K562 (cell line): ENCODE results near the gene POLR1A. TPM values are rescaled to one million over a fixed set of nuclear protein-coding genes. Genes with fewer than 3 reads are reported as not detected.

Experiments used
- ATAC-seq: fragments of 200-7000 bp; cut with Tn5 transposase; 3 replicates; pipeline ENCODE4 v1.9.1; 2020; ENCODE audit warnings: moderate library complexity
- BruUV-seq: library from RNA; stranded (reverse); fragments of 400-500 nt; replicated peaks from 2 replicates; lab custom pipeline; 2021; lab: Mats Ljungman, UMichigan
- CTCF ChIA-PET: fragments of 300-600 bp; formaldehyde crosslinking; extraction: SDS; loops from one replicate; lab custom pipeline; 2021; ENCODE audit warnings: low intra/inter-chr PET ratio; lab: Yijun Ruan, JAX
- POLR2A ChIA-PET: fragments of 300-600, 350-650 bp; sonication (Branson Sonifier 250); formaldehyde crosslinking; extraction: SDS; loops from one replicate; lab custom pipeline; 2021; ENCODE audit warnings: antibody characterized with exemption, inconsistent platforms; lab: Yijun Ruan, JAX
- DNase-seq, 4 experiments: peaks; one replicate each; pipeline versions ENCODE4 v3.0.0 to v3.0.0-alpha.2; 2011 to 2018; ENCODE audit warnings: low spot score in 3 of 4, mixed read lengths in 3 of 4; ENCODE audit errors: extremely low read depth in 1 of 4
- FAIRE-seq: peaks from 2 replicates; lab custom pipeline; 2011; peaks lifted over from hg19 to GRCh38; lab: Jason Lieb, UNC
- H2AFZ ChIP-seq: 2 replicates; pipeline ENCODE4 v1.6.0; 2011; ENCODE audit warnings: low read depth, low read length, control low read depth, inconsistent platforms
- H3K27ac ChIP-seq: fragments of 200-600 bp; 3 replicates; pipeline ENCODE4 v1.8.0; 2011; ENCODE audit warnings: low read depth, mild to moderate bottlenecking, control low read depth, inconsistent platforms, low read length, moderate library complexity, mixed read lengths; ENCODE audit errors: extremely low read depth
- H3K27me3 ChIP-seq, 2 experiments: fragments of 300-600 bp in 1 of 2; 2 replicates in 1 of 2; 3 replicates in 1 of 2; pipeline versions ENCODE4 v1.6.0 to v1.8.0; 2011; ENCODE audit warnings: inconsistent platforms in 2 of 2, low read length in 2 of 2, mild to moderate bottlenecking in 1 of 2, mixed read lengths in 1 of 2, moderate library complexity in 1 of 2; ENCODE audit not compliant: control insufficient read depth in 2 of 2, insufficient read depth in 2 of 2
- H3K36me3 ChIP-seq: fragments of 300-600 bp; 3 replicates; pipeline ENCODE4 v1.8.0; 2011; ENCODE audit warnings: mild to moderate bottlenecking, low read length, inconsistent platforms; ENCODE audit not compliant: control insufficient read depth, insufficient read depth
- H3K4me1 ChIP-seq, 2 experiments: fragments of 200-600 bp in 1 of 2; replicated peaks in 1 of 2; 2 replicates in 1 of 2; 3 replicates in 1 of 2; pipeline versions ENCODE4 v1.5.1 to v1.8.0; 2011; ENCODE audit warnings: inconsistent platforms in 2 of 2, low read length in 2 of 2, mild to moderate bottlenecking in 1 of 2, mixed read lengths in 1 of 2, moderate library complexity in 1 of 2; ENCODE audit not compliant: control insufficient read depth in 2 of 2, insufficient read depth in 2 of 2
- H3K4me2 ChIP-seq: 2 replicates; pipeline ENCODE4 v1.6.1; 2011; ENCODE audit warnings: low read length, control low read depth, inconsistent platforms, mixed read lengths; ENCODE audit not compliant: insufficient read depth
- H3K4me3 ChIP-seq: fragments of 200-600 bp; sonication (generic), shearing (Covaris generic); 2 replicates; pipeline ENCODE4 v1.5.1; 2016; ENCODE audit warnings: control low read depth, inconsistent platforms
- H3K79me2 ChIP-seq: fragments of 200-600 bp; 3 replicates; pipeline ENCODE4 v1.8.0; 2011; ENCODE audit warnings: low read length, inconsistent platforms; ENCODE audit not compliant: control insufficient read depth, insufficient read depth
- H3K9ac ChIP-seq, 2 experiments: 2 replicates each; pipeline versions ENCODE4 v1.6.0 to v1.6.1; 2011; ENCODE audit warnings: low read depth in 2 of 2, low read length in 2 of 2, control low read depth in 1 of 2, inconsistent platforms in 1 of 2, mild to moderate bottlenecking in 1 of 2, mixed read lengths in 1 of 2; ENCODE audit not compliant: insufficient read depth in 1 of 2
- H3K9me1 ChIP-seq: one replicate; pipeline ENCODE4 v1.6.0; 2011; ENCODE audit warnings: inconsistent platforms, mild to moderate bottlenecking, low read length, moderate library complexity; ENCODE audit not compliant: control insufficient read depth, insufficient read depth
- H3K9me3 ChIP-seq: replicated peaks from 2 replicates; pipeline ENCODE4 v1.5.1; 2011; ENCODE audit warnings: low read depth, low read length, inconsistent platforms; ENCODE audit not compliant: control insufficient read depth, insufficient read depth
- H4K20me1 ChIP-seq: replicated peaks from 2 replicates; pipeline ENCODE4 v1.6.1; 2011; ENCODE audit warnings: low read length, inconsistent platforms, mixed read lengths; ENCODE audit not compliant: control insufficient read depth, insufficient read depth
- CEBPB ChIP-seq: fragments of 450-650 bp; IDR thresholded peaks from 2 replicates; pipeline ENCODE4 v1.6.1; 2016; ENCODE audit warnings: missing genetic modification characterization, missing compliant biosample characterization
- CEBPG ChIP-seq, 3 experiments: fragments of 200-800 bp in 1 of 3; sonication (Bioruptor generic) in 1 of 3; sonication (generic) in 1 of 3; formaldehyde crosslinking in 1 of 3; IDR thresholded peaks in 2 of 3; conservative IDR thresholded peaks in 1 of 3; 2 replicates each; pipeline versions ENCODE4 v1.6.1 to v1.8.0; 2016 to 2022; ENCODE audit warnings: missing compliant biosample characterization in 2 of 3, missing genetic modification characterization in 2 of 3, mild to moderate bottlenecking in 1 of 3, missing genetic modification reagents in 1 of 3
- DIDO1 ChIP-seq: fragments of 450-650 bp; IDR thresholded peaks from 2 replicates; pipeline ENCODE4 v1.6.1; 2016; ENCODE audit warnings: low read depth, missing biosample characterization, missing genetic modification characterization
- JUN ChIP-seq, 2 experiments: sonication (generic) in 1 of 2; formaldehyde crosslinking in 1 of 2; IDR thresholded peaks; 2 replicates each; pipeline versions ENCODE4 v1.6.1 to v1.8.0; 2012 to 2022; ENCODE audit warnings: borderline replicate concordance in 2 of 2, mild to moderate bottlenecking in 2 of 2, improper control_type of control experiment in 1 of 2, low read depth in 1 of 2, low read length in 1 of 2, missing genetic modification reagents in 1 of 2
- POLR2A ChIP-seq: fragments of 450-650 bp; conservative IDR thresholded peaks from 2 replicates; pipeline ENCODE4 v1.6.1; 2016
- TCF7L2 ChIP-seq: fragments of 150-350 bp; IDR thresholded peaks from 2 replicates; pipeline ENCODE4 v1.6.1; 2016; ENCODE audit warnings: low read depth, mild to moderate bottlenecking, low read length, moderate library complexity
- ZFP30 ChIP-seq: fragments of 250-450 bp; sonication (Bioruptor Pico); IDR thresholded peaks from 2 replicates; pipeline ENCODE4 v1.8.0; 2022; ENCODE audit warnings: moderate library complexity, mild to moderate bottlenecking, inconsistent platforms, borderline replicate concordance
- WGBS: fragments of 100-300 bp; shearing (Covaris generic); methylation state at CpG from one replicate; pipeline ENCODE4 v1.1.6; 2016; ENCODE audit warnings: low coverage, mixed read lengths; ENCODE audit not compliant: insufficient coverage; ENCODE audit errors: missing lambda C conversion rate; 5-methylcytosine and 5-hydroxymethylcytosine counted together
- in situ Hi-C: fragments of 300-500 bp; cut with MboI; formaldehyde crosslinking; loops from 4 replicates; pipeline ENCODE4 v1.15.0; 2018; ENCODE audit warnings: inconsistent platforms, mixed read lengths
- intact Hi-C: fragments of 100-400 bp; cut with micrococcal nuclease; formaldehyde crosslinking; loops from 2 replicates; pipeline ENCODE4 v1.14.2; 2022
- polyA plus RNA-seq, 8 experiments: library from polyadenylated mRNA; depleted of rRNA in 4 of 8; stranded (reverse) in 5 of 8; unstranded in 3 of 8; fragments of >200 nt; fragmentation: Nextera tagmentation in 2 of 8; fragmentation: Illumina TruSeq in 1 of 8; extraction: Ambion mirVana in 2 of 8; extraction: Trizol in 1 of 8; gene quantifications; 2 replicates each; pipeline versions ENCODE4 v1.2.1 to v1.2.3, GENCODE V29; 2011 to 2014; ENCODE audit warnings: inconsistent platforms in 1 of 8, missing spikeins in 1 of 8
- total RNA-seq, 7 experiments: library from RNA; depleted of rRNA in 6 of 7; stranded (reverse); fragments of >200 nt in 6 of 7; fragmentation: Illumina TruSeq in 2 of 7; extraction: Trizol in 2 of 7; gene quantifications; 2 replicates each; pipeline versions ENCODE4 v1.2.1 to v1.2.3, GENCODE V29; 2011 to 2021; ENCODE audit warnings: low replicate concordance in 1 of 7
- TF ChIP-seq, protein P1 (sequence below): fragments of 450-650 bp; formaldehyde crosslinking; IDR thresholded peaks from 2 replicates; pipeline ENCODE4 v1.4.0; 2020; ENCODE audit warnings: mild to moderate bottlenecking, moderate library complexity

The POLR1A gene
- total and polyA plus RNA-seq, 9 of the 15 experiments (the other 6 are each of a cell fraction or from before 2014, with no cell fraction given), result 3.0 to 72.1 (median 21.8) TPM

DNA sequence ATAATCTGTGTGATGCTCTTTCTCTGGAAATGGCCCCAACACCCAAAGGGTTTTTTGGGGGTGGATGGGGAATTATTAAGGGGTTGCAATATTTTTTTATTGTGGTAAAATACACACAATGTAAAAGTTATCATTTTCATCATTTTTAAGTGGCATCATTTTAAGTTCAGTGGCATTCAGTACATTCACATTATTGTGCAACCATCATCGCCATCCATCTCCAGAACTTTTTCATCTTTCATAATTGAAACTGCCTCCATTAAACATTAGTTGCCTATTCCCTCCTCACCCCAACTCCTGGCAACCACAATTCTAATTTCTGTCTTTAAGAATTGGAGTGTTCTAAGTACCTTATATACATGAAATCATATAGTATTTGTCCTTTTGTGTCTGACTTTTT lies 90.0 kb downstream of the POLR1A start:
- Histone ChIP-seq H3K27me3 (no peaks in the 10 kb centered on the region), H3K9me3 (peaks cover 9% of the 10 kb centered on the region), H4K20me1 (no peaks in the 10 kb centered on the region), H3K79me2 (no peaks in the 10 kb centered on the region), H3K4me1 (peaks cover 9 to 32% of the 10 kb centered on the region in 2 experiments; a peak in 4 of 5 replicates), H3K27ac (no peak overlapping the region), H3K4me2 (no peak overlapping the region), H3K36me3 (no peaks in the 10 kb centered on the region), H3K9ac (no peak overlapping the region), H3K4me3 (no peak overlapping the region), H2AFZ (no peak overlapping the region), H3K9me1 (no peaks in the 10 kb centered on the region)
- DNase-seq (no peak), ATAC-seq (no peak), FAIRE-seq (no peak)
- no peak for TF ChIP-seq ZFP30
- TF ChIP-seq JUN (IDR thresholded peaks at IDR 0.05; ENCODE audit: borderline replicate concordance, low read depth, low read length), result no peak
- TF ChIP-seq JUN (CRISPR knock-in tag; IDR thresholded peaks at IDR 0.05; ENCODE audit: borderline replicate concordance), result no peak
- no peak for TF ChIP-seq DIDO1
- no peak for TF ChIP-seq CEBPG (CRISPR knock-in tag; IDR thresholded peaks at IDR 0.05)
- TF ChIP-seq CEBPG (tag; conservative IDR thresholded peaks at IDR 0.05 in 1 of 2, IDR thresholded peaks at IDR 0.05 in 1 of 2), result peak; percentile 32 to 62; a peak in 3 of 4 replicates
- no peak for TF ChIP-seq POLR2A
- TF ChIP-seq CEBPB (tag), result peak; percentile 60
- TF ChIP-seq TCF7L2, result no peak
- TF ChIP-seq, protein P1, sequence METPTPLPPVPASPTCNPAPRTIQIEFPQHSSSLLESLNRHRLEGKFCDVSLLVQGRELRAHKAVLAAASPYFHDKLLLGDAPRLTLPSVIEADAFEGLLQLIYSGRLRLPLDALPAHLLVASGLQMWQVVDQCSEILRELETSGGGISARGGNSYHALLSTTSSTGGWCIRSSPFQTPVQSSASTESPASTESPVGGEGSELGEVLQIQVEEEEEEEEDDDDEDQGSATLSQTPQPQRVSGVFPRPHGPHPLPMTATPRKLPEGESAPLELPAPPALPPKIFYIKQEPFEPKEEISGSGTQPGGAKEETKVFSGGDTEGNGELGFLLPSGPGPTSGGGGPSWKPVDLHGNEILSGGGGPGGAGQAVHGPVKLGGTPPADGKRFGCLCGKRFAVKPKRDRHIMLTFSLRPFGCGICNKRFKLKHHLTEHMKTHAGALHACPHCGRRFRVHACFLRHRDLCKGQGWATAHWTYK (CRISPR knock-in tag), result no peak
- ChIA-PET CTCF (no interaction called here), POLR2A (no interaction called here)
- WGBS, result 58% methylated on average over 1 of the region's 1 CpG
- intact Hi-C loops (no loop called here), in situ Hi-C loops (no loop called here)
- no TSS peak for BruUV-seq
